NCI-H2227 treated with DMSO at 0.1 percent for 48 hours (cell line): ENCODE measurements around the gene PRKCA.

Source experiments
- DNase-seq: peaks from one replicate; lab custom pipeline; 2025; lab: John Stamatoyannopoulos, UW

PRKCA gene

GRCh38 chr17:66655461-66655860 is 353.0 kb downstream of the PRKCA start:
- DNase-seq, result no peak

- no peak for DNase-seq
Measured at GRCh38 chr17:66655861-66656260, 353.4 kb downstream of the PRKCA start.

GRCh38 chr17:66661411-66662256 is 359.2 kb downstream of the PRKCA start:
- no peak for DNase-seq

- DNase-seq, result no peak
Measured at GRCh38 chr17:66662496-66662895, 360.1 kb downstream of the PRKCA start.

- no peak for DNase-seq
Measured at GRCh38 chr17:66663041-66663606, 360.7 kb downstream of the PRKCA start.

- no peak for DNase-seq
Measured at GRCh38 chr17:66664336-66664735, 361.9 kb downstream of the PRKCA start.

- DNase-seq, result no peak
Measured at GRCh38 chr17:66665194-66665593, 362.8 kb downstream of the PRKCA start.

GRCh38 chr17:66667090-66667489 is 364.7 kb downstream of the PRKCA start:
- DNase-seq, result no peak

GRCh38 chr17:66667491-66668030 is 365.1 kb downstream of the PRKCA start:
- DNase-seq, result no peak

- no peak for DNase-seq
Measured at GRCh38 chr17:66670206-66670605, 367.8 kb downstream of the PRKCA start.

GRCh38 chr17:66671156-66671555 is 368.7 kb downstream of the PRKCA start:
- no peak for DNase-seq

GRCh38 chr17:66673668-66674276 is 371.4 kb downstream of the PRKCA start:
- peak; percentile 80 for DNase-seq

GRCh38 chr17:66675273-66675990 is 373.0 kb downstream of the PRKCA start:
- no peak for DNase-seq

- DNase-seq, result no peak
Measured at GRCh38 chr17:66675991-66676371, 373.6 kb downstream of the PRKCA start.

GRCh38 chr17:66676421-66676820 is 374.0 kb downstream of the PRKCA start:
- peak; percentile 1 for DNase-seq

GRCh38 chr17:66677201-66677981 is 375.0 kb downstream of the PRKCA start:
- DNase-seq, result no peak

- DNase-seq, result no peak
Measured at GRCh38 chr17:66678061-66678460, 375.6 kb downstream of the PRKCA start.

- DNase-seq, result no peak
Measured at GRCh38 chr17:66678827-66679226, 376.4 kb downstream of the PRKCA start.

- DNase-seq, result no peak
Measured at GRCh38 chr17:66679631-66680517, 377.5 kb downstream of the PRKCA start.

GRCh38 chr17:66682283-66682682 is 379.9 kb downstream of the PRKCA start:
- no peak for DNase-seq
